ENCODE measurements around the gene NELFCD.

The NELFCD gene

GRCh38 chr20:59003836-59004492 is 22.9 kb downstream of the NELFCD start:
- no peak overlapping the region for H3K27ac ChIP-seq
- TF ChIP-seq CTCF (conservative IDR thresholded peaks at IDR 0.05) = no peak

DNA sequence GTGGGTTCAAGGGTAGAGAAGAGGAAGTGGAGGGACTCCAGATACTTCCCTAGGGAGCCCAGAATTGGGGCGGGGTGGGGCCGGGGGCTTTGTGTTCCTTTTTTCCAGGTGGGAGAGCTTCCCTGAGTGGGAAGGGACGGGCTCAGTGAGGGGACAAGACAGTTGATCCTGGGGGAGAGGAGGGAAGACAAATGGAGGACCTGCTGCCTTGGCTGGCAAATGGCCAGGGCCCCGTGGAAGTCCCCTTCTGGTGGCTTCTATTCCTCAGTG is 23.4 kb downstream of the NELFCD start:
- H3K27ac ChIP-seq = no peak overlapping the region
- TF ChIP-seq CTCF (conservative IDR thresholded peaks at IDR 0.05) = no peak

- peak overlapping the region; percentile 90; the same call in 1 of the 2 replicates for H3K27ac ChIP-seq
Measured at GRCh38 chr20:59004763-59005522, 23.9 kb downstream of the NELFCD start.

GRCh38 chr20:59005523-59006166 is 24.6 kb downstream of the NELFCD start:
- TF ChIP-seq CTCF (conservative IDR thresholded peaks at IDR 0.05) = no peak
- H3K27ac ChIP-seq = peak overlapping the region; percentile 90; the same call in 1 of the 2 replicates

More at GRCh38 chr20:59004763-59005522, 23.9 kb downstream of the NELFCD start:
- TF ChIP-seq CTCF (conservative IDR thresholded peaks at IDR 0.05) = no peak

DNA sequence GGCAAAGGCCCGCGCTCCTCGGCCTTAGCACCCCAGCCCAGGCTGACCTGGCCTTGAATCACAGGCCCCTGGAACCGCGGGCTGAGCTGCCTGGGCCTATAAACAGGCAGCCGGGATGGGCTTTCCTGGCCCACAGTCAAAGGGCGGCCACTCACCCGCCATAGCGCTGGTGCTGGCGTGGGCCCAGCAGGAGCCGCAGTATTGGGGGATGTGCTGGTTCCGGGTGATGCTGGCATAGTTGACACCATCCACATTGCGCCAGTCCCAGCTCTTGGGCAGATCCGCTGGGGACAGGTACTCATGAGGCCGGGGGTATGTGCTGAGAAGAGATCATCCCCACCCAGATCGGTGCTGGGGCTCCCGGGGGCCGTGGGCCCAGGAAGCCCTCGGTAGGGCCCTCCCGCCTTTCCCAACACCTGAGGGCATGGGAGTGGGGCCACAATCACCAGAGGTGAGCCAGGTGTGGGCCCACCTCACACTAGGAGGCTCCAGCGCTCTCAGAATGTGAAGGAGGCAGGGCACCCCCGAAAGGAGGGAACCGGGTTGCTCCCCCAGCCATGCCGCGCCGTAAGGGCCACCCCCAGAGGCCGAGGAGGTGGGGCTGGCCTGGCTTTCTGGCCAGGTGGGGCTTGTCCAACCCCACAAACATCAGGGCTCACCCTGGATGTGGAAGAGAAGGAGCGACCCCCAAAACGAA is 25.3 kb downstream of the NELFCD start:
- TF ChIP-seq CTCF (conservative IDR thresholded peaks at IDR 0.05) = no peak
- peak overlapping the region; percentile 90 for H3K27ac ChIP-seq

- peak within 1 kb of the TSS; percentile 90 for H3K27ac ChIP-seq
- TF ChIP-seq CTCF (conservative IDR thresholded peaks at IDR 0.05) = no peak
Measured at GRCh38 chr20:59006864-59007664, 26.0 kb downstream of the NELFCD start, which contains the start of gene CTSZ. Gene CTSZ (minus strand): TSS chr20:59007254. CDS start chr20:59007128, 126 bp downstream.

Data from VCaP (cell line).